Measurements from ENCODE around the gene TFAM. TPM values are rescaled to one million over a fixed set of nuclear protein-coding genes. Genes with fewer than 3 reads are reported as not detected.

The TFAM gene
- total and polyA plus RNA-seq, 8 donors: 2.1 to 17.1 (median 11.7) TPM

DNA sequence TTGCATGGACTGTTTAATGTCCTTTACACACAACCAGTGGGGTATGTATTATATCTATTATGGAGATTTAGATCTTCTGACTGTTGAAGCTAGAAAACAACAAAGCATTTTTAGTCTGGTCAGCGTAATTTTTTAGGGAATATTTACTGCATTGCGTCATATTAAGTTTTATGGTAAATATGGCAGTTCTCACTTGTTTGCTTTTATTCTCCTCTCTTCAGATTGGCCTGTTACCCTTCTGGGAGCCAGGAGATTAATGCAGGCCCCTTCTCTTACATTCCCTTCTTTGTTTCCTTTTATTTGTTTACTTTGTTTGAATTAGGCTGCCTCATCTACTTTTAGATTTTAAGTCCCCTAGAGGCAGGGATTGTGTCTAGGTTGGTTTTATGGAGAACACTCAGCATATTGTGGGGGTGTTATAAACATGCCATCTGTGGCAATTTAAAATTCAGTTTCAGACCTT, 36.6 kb upstream of the TFAM start:
- Histone ChIP-seq H3K9me3 (no peaks in the 10 kb centered on the region), H3K27ac (no peak overlapping the region), H3K4me1 (peaks cover 0 to 8% (median 7%) of the 10 kb centered on the region in 3 donors), H3K36me3 (no peaks in the 10 kb centered on the region), H3K27me3 (no peaks in the 10 kb centered on the region), H3K4me3 (no peak overlapping the region)
- intact Hi-C loops (cut with DNase I): no loop called here
- FAIRE-seq (no peak), DNase-seq (no peak), ATAC-seq (no peak)
- 94 to 100% methylated on average over 2 of the region's 2 CpGs for WGBS, 2 donors
- TF ChIP-seq, protein P1, sequence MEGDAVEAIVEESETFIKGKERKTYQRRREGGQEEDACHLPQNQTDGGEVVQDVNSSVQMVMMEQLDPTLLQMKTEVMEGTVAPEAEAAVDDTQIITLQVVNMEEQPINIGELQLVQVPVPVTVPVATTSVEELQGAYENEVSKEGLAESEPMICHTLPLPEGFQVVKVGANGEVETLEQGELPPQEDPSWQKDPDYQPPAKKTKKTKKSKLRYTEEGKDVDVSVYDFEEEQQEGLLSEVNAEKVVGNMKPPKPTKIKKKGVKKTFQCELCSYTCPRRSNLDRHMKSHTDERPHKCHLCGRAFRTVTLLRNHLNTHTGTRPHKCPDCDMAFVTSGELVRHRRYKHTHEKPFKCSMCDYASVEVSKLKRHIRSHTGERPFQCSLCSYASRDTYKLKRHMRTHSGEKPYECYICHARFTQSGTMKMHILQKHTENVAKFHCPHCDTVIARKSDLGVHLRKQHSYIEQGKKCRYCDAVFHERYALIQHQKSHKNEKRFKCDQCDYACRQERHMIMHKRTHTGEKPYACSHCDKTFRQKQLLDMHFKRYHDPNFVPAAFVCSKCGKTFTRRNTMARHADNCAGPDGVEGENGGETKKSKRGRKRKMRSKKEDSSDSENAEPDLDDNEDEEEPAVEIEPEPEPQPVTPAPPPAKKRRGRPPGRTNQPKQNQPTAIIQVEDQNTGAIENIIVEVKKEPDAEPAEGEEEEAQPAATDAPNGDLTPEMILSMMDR (IDR thresholded peaks at IDR 0.05): no peak

DNA sequence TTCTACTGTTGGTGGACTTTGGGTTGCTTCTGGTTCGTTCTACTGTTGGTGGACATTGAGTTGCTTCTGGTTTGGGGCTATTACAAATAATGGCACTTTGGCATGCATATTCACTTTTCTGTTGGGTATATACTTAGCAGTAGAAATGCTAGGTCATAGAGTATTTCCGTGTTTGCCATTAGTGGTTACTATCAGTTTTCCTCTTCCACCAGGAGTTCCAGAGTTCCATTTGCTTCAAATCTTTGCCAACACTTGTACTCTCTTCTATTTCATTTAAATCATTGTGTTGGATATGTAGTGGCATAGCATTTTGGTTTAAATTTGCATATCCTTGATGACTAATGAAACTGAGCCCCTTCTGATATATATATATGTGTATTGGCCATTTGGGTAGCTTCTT, 35.2 kb upstream of the TFAM start:
- TF ChIP-seq, protein P1 (IDR thresholded peaks at IDR 0.05): no peak
- intact Hi-C loops (cut with DNase I): no loop called here
- FAIRE-seq: no peak
- no peak for DNase-seq
- ATAC-seq: no peak
- no peaks in the 10 kb centered on the region for H3K36me3 ChIP-seq
- no peaks in the 10 kb centered on the region for H3K9me3 ChIP-seq
- H3K4me1 ChIP-seq: peaks cover 0 to 11% (median 9%) of the 10 kb centered on the region in 3 donors
- H3K4me3 ChIP-seq: no peak overlapping the region
- no peaks in the 10 kb centered on the region for H3K27me3 ChIP-seq
- WGBS, 2 donors: 90 to 94% methylated on average over 2 of the region's 2 CpGs
- H3K27ac ChIP-seq: no peak overlapping the region

DNA sequence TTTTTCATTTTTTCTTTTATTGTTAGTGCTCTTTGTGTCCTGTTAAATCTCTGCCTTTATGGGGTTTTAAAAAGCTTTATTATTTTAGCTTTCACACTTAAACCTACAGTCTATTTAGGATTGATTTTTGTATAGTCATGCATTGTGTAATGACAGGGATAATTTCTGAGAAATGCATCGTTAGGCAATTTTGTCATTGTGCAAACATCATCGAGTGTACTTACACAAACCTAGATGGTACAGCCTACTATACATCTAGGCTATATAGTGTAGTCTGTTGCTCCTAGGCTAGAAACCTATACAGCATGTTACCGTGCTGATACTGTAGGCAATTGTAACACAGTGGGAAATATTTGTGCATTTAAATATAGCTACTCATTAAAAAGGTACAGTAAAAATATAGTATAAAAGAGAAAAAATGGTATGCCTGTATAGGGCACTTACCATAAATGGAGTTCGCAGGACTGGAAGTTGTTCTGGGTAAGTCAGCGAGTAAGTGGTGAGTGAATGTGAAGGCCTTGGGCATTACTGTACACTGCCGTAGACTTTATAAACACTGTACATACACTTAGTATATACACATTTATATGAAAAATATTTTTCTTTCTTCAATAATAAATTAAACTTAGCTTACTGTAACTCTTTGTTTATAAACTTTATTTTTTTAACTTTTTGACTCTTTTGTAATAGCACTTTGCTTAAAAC, 34.4 kb upstream of the TFAM start:
- H3K36me3 ChIP-seq: no peaks in the 10 kb centered on the region
- TF ChIP-seq, protein P1 (IDR thresholded peaks at IDR 0.05): no peak
- DNase-seq (no peak), FAIRE-seq (peak; percentile 9), ATAC-seq (peak in 1 of 4 donors; percentile 29)
- H3K27ac ChIP-seq: no peak overlapping the region
- no peaks in the 10 kb centered on the region for H3K27me3 ChIP-seq
- no peak overlapping the region for H3K4me3 ChIP-seq
- no peaks in the 10 kb centered on the region for H3K9me3 ChIP-seq
- WGBS, 2 donors: 80 to 85% methylated on average over 6 of the region's 6 CpGs
- intact Hi-C loops (cut with DNase I): no loop called here
- peaks cover 0 to 11% (median 9%) of the 10 kb centered on the region in 3 donors for H3K4me1 ChIP-seq

DNA sequence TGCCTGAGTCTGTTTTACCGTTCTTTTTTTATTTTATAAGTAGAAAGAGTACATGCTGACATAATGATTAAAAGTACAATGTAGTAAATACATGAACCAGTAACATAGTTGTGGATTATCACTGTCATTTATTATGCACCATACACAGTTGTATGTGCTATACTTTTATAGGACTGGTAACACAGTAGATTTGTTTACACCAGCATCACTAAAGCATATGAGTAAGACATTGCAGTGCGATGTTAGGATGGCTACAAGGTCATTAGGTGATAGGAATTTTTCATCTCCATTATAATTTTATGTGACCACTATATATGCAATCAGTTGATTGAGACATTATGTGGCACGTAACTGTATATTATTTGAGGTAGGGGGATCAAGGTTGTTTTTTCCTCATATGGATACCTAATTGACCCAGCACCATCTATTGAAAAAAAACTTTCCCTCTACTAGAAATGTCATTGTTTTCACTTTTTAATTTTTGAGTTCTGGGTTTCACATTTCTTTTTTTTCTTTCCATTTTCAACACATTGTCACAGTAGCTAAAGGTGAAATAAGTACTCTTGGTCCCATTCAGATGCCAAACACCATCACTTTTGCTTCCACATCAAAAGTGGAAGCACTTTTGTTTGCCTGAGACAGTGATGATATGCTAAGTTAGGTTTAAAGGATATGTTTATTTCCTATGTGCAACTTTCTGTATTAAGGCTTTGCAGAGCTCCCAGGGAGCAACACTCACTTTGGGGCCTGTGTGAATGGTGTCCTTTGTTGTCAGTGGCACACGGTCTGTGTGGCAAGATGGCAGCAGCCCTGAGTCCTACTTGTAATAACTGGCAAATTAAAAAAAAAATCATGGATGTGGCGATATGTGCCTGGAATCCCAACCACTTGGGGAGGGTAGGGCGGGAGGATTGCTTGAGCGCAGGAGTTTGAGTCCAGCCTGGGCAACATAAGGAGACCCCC, 33.3 kb upstream of the TFAM start:
- DNase-seq (no peak), FAIRE-seq (no peak), ATAC-seq (no peak)
- no peak overlapping the region for H3K27ac ChIP-seq
- TF ChIP-seq, protein P1 (IDR thresholded peaks at IDR 0.05): no peak
- H3K9me3 ChIP-seq: no peaks in the 10 kb centered on the region
- WGBS, 2 donors: 93 to 97% methylated on average over 7 of the region's 7 CpGs
- H3K4me1 ChIP-seq: peaks cover 0 to 11% (median 9%) of the 10 kb centered on the region in 3 donors
- no peaks in the 10 kb centered on the region for H3K36me3 ChIP-seq
- intact Hi-C loops (cut with DNase I): no loop called here
- no peak overlapping the region for H3K4me3 ChIP-seq
- no peaks in the 10 kb centered on the region for H3K27me3 ChIP-seq

Measured in pancreas (tissue), 10 donors.